B cell (primary cell): ENCODE results near the gene ITGA3. TPM values are rescaled to one million over a fixed set of nuclear protein-coding genes. Genes with fewer than 3 reads are reported as not detected.

Experiments used
- ATAC-seq: fragments of 200-7000 bp; cut with Tn5 transposase; one replicate; pipeline ENCODE4 v1.10.0; 2021; ENCODE audit warnings: low read depth, mild to moderate bottlenecking, moderate number of reproducible peaks, moderate library complexity
- CTCF ChIA-PET: fragments of 350-600 bp; sonication (Branson Sonifier 250); formaldehyde crosslinking; loops from one replicate; lab custom pipeline; 2021; ENCODE audit warnings: antibody characterized with exemption, inconsistent platforms; lab: Charles Lee
- POLR2A ChIA-PET: fragments of 350-600 bp; sonication (Branson Sonifier 250); formaldehyde crosslinking; loops from one replicate; lab custom pipeline; 2021; ENCODE audit warnings: antibody characterized with exemption; lab: Charles Lee
- DNase-seq: peaks from one replicate; pipeline ENCODE4 v3.0.0; 2013
- H2AFZ ChIP-seq: 2 replicates; pipeline ENCODE4 v1.6.1; 2012; ENCODE audit warnings: mild to moderate bottlenecking, low read depth, low read length; ENCODE audit not compliant: insufficient read depth, poor library complexity, severe bottlenecking
- H3K27ac ChIP-seq, 2 donors: 1 replicate in 1 of 2; 2 replicates in 1 of 2; pipeline ENCODE4 v1.5.1; 2012 to 2013; ENCODE audit warnings: low read length in 2 of 2, mild to moderate bottlenecking in 2 of 2, moderate library complexity in 1 of 2
- H3K27me3 ChIP-seq, 4 experiments: fragments of 200-600 bp in 1 of 4; sonication (generic) in 1 of 4; replicated peaks in 1 of 4; 1 replicate in 2 of 4; 2 replicates in 2 of 4; pipeline versions ENCODE4 v1.6.1 to v1.7.0; 2013 to 2016; ENCODE audit warnings: low read length in 3 of 4, mild to moderate bottlenecking in 2 of 4, mixed read lengths in 1 of 4, moderate library complexity in 1 of 4; ENCODE audit not compliant: insufficient read depth in 4 of 4, control insufficient read depth in 3 of 4; ENCODE audit errors: control extremely low read depth in 1 of 4
- H3K36me3 ChIP-seq, 2 experiments: replicated peaks in 1 of 2; 1 replicate in 1 of 2; 2 replicates in 1 of 2; pipeline versions ENCODE4 v1.6.1 to v1.7.1; 2013; ENCODE audit warnings: low read length in 1 of 2; ENCODE audit not compliant: insufficient read depth in 2 of 2, control insufficient read depth in 1 of 2; ENCODE audit errors: control extremely low read depth in 1 of 2, extremely low read depth in 1 of 2
- H3K4me1 ChIP-seq, 2 donors: fragments of 200-600 bp in 1 of 2; sonication (generic) in 1 of 2; 1 replicate in 1 of 2; 2 replicates in 1 of 2; pipeline versions ENCODE4 v1.5.1 to v1.6.1; 2013 to 2017; ENCODE audit warnings: low read length in 2 of 2; ENCODE audit not compliant: control insufficient read depth in 2 of 2, insufficient read depth in 2 of 2
- H3K4me2 ChIP-seq: replicated peaks from 2 replicates; pipeline ENCODE3; 2012; ENCODE audit warnings: mild to moderate bottlenecking, low read depth, low read length; ENCODE audit not compliant: poor library complexity, severe bottlenecking
- H3K4me3 ChIP-seq, 5 experiments: fragments of 200-600 bp in 1 of 5; sonication (generic) in 1 of 5; 1 replicate in 3 of 5; 2 replicates in 2 of 5; pipeline versions ENCODE4 v1.5.1 to v1.7.0; 2011 to 2016; ENCODE audit warnings: low read length in 4 of 5, mild to moderate bottlenecking in 4 of 5, low read depth in 2 of 5, control low read depth in 1 of 5, moderate library complexity in 1 of 5; ENCODE audit not compliant: insufficient read depth in 1 of 5; ENCODE audit errors: control extremely low read depth in 1 of 5, extremely low read depth in 1 of 5
- H3K79me2 ChIP-seq: fragments of 200-600 bp; sonication (generic); one replicate; pipeline ENCODE4 v1.6.0; 2016; ENCODE audit warnings: low read length; ENCODE audit not compliant: control insufficient read depth, insufficient read depth
- H3K9ac ChIP-seq: fragments of 200-600 bp; sonication (generic); 2 replicates; pipeline ENCODE4 v1.6.1; 2017; ENCODE audit warnings: mild to moderate bottlenecking, low read length, moderate library complexity
- H3K9me3 ChIP-seq, 3 donors: one replicate each; pipeline versions ENCODE4 v1.6.1 to v1.7.1; 2013; ENCODE audit warnings: low read length in 2 of 3; ENCODE audit not compliant: control insufficient read depth in 2 of 3, insufficient read depth in 1 of 3; ENCODE audit errors: control extremely low read depth in 1 of 3
- H4K20me1 ChIP-seq: 2 replicates; pipeline ENCODE4 v1.6.0; 2012; ENCODE audit warnings: mild to moderate bottlenecking, low read length; ENCODE audit not compliant: insufficient read depth, control insufficient read depth, poor library complexity, severe bottlenecking
- H3K27ac Mint-ChIP-seq: one replicate; pipeline ENCODE4 v1.8.0; 2021; ENCODE audit warnings: mixed read lengths
- H3K27me3 Mint-ChIP-seq: one replicate; pipeline ENCODE4 v1.8.0; 2021; ENCODE audit warnings: mixed read lengths
- H3K4me1 Mint-ChIP-seq: one replicate; pipeline ENCODE4 v1.8.0; 2021; ENCODE audit warnings: mixed read lengths
- H3K4me3 Mint-ChIP-seq: one replicate; pipeline ENCODE4 v1.8.0; 2021; ENCODE audit warnings: mixed read lengths
- H3K9me3 Mint-ChIP-seq: one replicate; pipeline ENCODE4 v1.8.0; 2022; ENCODE audit warnings: mixed read lengths; ENCODE audit not compliant: insufficient read depth
- EZH2 ChIP-seq: IDR thresholded peaks from 2 replicates; pipeline ENCODE4 v1.6.1; 2012; ENCODE audit warnings: borderline replicate concordance, low read depth, mild to moderate bottlenecking, moderate library complexity, low read length; ENCODE audit not compliant: insufficient read depth, poor library complexity, severe bottlenecking
- WGBS: methylation state at CpG from one replicate; pipeline ENCODE4 v1.1.5; 2013; ENCODE audit warnings: missing lambda C conversion rate; ENCODE audit not compliant: insufficient coverage; 5-methylcytosine and 5-hydroxymethylcytosine counted together
- intact Hi-C: fragments of 100-400 bp; cut with micrococcal nuclease; formaldehyde crosslinking; loops from one replicate; pipeline ENCODE4 v1.10.0; 2022
- polyA plus RNA-seq: library from polyadenylated mRNA; depleted of rRNA; stranded (reverse); fragments of >200 nt; gene quantifications from 2 replicates; pipeline ENCODE4 v1.2.3, GENCODE V29; 2012
- total RNA-seq, 2 donors: library from RNA; stranded (reverse); fragments of 120-200 nt in 1 of 2; gene quantifications; 1 replicate in 1 of 2; 2 replicates in 1 of 2; pipeline versions ENCODE4 v1.2.3 to v1.2.4, GENCODE V29; 2013 to 2022
- TF ChIP-seq, protein P1 (sequence below): fragments of 200-600 bp; IDR thresholded peaks from one replicate; pipeline ENCODE4 v1.8.0; 2022; ENCODE audit warnings: antibody characterized with exemption, mild to moderate bottlenecking

Gene ITGA3
- total and polyA plus RNA-seq, 2 donors (not counting 1 experiment from before 2014, with no cell fraction given), result 11.9 to 13.3 TPM

DNA sequence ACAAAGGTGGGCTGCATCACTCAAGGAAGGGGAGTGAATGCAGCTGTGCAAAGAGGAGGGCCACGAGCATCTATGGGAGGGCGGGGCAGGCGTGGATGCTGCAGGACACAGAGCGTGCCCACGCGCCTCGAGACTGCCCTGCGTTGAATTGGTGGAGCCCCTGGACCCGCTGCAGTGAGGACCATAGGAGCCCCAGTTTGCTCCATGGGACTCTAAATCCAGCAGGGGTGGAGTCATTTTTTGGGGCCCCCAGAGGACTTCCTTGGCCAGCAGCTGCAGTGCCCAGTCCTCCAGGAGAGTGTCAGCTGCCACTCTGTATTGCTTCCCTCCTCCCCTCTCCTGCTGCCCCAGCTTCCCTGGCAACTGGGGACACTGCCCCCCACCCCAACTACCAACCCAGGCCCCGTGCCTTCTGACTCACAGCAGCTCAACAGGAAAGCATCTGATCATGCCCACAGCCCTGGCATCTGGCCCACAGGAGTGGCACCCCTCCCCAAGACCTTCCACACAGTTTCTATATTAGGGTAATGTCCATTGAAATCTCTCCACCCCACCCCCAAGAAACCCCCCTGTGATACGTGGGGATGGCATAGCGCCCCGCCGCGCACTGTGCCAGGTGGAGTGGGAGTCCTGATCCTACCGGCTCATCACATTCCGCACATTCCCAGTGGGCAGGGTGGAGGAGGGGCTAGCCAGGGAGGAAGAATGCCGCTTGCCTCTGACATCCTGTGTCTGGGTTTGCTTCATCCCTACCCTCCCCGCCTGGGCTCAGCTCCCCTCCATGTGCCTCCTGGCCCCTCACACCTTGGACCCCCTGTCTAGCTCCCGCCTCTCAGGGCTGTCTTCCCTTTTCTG is 27.8 kb upstream of the ITGA3 start:
- H3K4me1 ChIP-seq, result peaks cover 10 to 13% of the 10 kb centered on the region in 2 donors
- no peak overlapping the region for H2AFZ ChIP-seq

More for the DNA sequence above, 27.8 kb upstream of the ITGA3 start:
- H3K4me3 Mint-ChIP-seq, result peak overlapping the region; percentile 59
- no peak overlapping the region for H3K27ac Mint-ChIP-seq
- H3K36me3 ChIP-seq, result no peaks in the 10 kb centered on the region
- H4K20me1 ChIP-seq, result no peaks in the 10 kb centered on the region
- peaks cover 0 to 31% (median 13%) of the 10 kb centered on the region in 4 experiments for H3K27me3 ChIP-seq
- H3K9ac ChIP-seq, result no peak overlapping the region
- 59% methylated on average over 11 of the region's 20 CpGs for whole genome bisulfite sequencing
- H3K4me1 Mint-ChIP-seq, result peaks cover 11% of the 10 kb centered on the region
- no peaks in the 10 kb centered on the region for H3K9me3 Mint-ChIP-seq
- H3K4me3 ChIP-seq, result no peak overlapping the region
- H3K27ac ChIP-seq, result no peak overlapping the region
- intact Hi-C loops, result loop anchor here (1.0 kb wide), 3 partner anchors 27 to 269 kb away; no protein-coding TSS in a partner anchor
- ATAC-seq, result no peak
- no peaks in the 10 kb centered on the region for H3K79me2 ChIP-seq
- H3K27me3 Mint-ChIP-seq, result peaks cover 38% of the 10 kb centered on the region
- H3K4me2 ChIP-seq, result peak overlapping the region; percentile 57
- no peaks in the 10 kb centered on the region for H3K9me3 ChIP-seq
- no peak for DNase-seq
- ChIA-PET POLR2A (interaction anchor here (1.1 kb wide), 1 partner anchor 30 kb away, joined by 3 read pairs; no protein-coding TSS in a partner anchor), CTCF (interaction anchor here (1.0 to 4.9 kb wide), 5 partner anchors 30 to 268 kb away, joined by 3 to 68 read pairs (median 6); no protein-coding TSS in a partner anchor)
- TF ChIP-seq EZH2, result no peak
- TF ChIP-seq, protein P1, sequence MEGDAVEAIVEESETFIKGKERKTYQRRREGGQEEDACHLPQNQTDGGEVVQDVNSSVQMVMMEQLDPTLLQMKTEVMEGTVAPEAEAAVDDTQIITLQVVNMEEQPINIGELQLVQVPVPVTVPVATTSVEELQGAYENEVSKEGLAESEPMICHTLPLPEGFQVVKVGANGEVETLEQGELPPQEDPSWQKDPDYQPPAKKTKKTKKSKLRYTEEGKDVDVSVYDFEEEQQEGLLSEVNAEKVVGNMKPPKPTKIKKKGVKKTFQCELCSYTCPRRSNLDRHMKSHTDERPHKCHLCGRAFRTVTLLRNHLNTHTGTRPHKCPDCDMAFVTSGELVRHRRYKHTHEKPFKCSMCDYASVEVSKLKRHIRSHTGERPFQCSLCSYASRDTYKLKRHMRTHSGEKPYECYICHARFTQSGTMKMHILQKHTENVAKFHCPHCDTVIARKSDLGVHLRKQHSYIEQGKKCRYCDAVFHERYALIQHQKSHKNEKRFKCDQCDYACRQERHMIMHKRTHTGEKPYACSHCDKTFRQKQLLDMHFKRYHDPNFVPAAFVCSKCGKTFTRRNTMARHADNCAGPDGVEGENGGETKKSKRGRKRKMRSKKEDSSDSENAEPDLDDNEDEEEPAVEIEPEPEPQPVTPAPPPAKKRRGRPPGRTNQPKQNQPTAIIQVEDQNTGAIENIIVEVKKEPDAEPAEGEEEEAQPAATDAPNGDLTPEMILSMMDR, result no peak
